Fibroblast of skin of scalp (primary cell): ENCODE measurements around the gene TRIM36.

Experiments used
- DNase-seq: peaks from one replicate; pipeline ENCODE4 v3.0.0-alpha.2; 2013

TRIM36 gene

DNA sequence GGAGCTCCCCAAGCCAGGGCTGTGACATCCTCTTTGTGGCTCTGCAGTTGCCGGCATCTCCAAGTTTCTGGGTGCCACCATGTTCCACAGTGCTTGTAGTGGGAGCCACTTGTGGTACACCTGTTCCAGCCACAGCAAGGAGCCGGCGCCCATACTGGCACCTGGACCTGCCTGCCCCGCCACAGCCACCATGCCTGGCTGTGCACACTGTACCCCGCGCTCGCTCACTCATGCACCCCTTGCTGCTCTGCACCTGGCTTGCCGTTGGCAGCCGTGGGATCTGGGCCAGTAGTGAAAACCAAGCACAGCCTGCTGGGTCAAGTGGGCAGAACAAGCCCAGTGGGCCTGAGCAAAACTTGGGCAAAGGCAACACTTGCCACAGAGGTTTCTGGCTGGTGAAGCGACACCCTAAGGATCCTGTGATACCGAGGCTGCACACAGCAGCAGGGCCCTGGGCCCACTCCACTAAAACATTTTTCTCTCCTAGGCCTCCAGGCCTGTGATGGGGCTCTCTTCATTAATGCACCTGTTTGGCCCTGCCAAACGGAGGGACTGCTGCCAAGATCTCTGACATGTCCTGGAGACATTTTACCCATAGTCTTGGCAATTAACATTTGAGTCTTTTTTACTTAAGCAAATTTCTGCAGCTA lies 2.8 kb downstream of the TRIM36 start:
- DNase-seq, result no peak

DNA sequence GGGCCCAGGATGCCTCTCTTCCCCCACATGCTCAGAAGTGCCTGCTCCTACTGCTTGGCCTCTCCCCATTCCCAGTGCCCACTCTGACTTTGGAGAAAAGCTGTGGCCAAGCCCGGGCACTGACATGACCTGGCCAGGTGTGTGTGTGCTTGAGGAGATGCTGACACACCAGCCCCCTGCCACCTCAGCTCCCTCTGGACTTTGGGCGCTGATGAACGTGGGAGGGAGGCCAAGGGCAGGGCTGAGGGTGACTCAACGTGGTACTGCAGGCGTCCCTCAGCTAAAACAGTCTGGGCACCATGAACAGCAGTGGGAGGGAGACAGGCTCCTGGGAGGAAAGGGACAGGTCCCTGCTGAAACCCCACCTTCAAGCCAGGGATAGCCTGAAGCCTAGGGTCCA lies 3.9 kb downstream of the TRIM36 start:
- DNase-seq, result no peak

DNA sequence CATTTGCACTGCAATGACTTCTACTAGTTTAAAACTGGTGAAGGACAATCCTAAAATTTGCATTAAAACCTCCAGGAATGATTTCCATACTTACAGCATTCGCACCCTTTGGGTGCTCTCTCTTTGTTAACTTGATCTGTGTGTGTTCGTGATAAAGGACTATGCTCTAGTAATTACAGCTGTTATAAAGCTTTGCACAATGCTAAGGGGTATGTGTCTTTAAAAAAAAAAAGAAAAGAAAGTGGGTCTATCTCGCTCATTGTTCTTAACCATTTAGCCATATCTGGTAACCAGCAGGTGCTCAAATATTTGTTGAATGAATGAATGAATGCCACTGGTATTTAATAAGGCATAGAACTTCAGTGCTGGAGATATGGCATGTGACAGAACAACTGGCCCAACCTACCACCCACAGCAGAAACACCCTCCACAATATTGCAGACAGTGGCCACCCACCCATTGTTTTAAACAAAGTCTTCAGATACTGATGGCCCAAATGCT lies 8.7 kb downstream of the TRIM36 start:
- DNase-seq, result no peak

DNA sequence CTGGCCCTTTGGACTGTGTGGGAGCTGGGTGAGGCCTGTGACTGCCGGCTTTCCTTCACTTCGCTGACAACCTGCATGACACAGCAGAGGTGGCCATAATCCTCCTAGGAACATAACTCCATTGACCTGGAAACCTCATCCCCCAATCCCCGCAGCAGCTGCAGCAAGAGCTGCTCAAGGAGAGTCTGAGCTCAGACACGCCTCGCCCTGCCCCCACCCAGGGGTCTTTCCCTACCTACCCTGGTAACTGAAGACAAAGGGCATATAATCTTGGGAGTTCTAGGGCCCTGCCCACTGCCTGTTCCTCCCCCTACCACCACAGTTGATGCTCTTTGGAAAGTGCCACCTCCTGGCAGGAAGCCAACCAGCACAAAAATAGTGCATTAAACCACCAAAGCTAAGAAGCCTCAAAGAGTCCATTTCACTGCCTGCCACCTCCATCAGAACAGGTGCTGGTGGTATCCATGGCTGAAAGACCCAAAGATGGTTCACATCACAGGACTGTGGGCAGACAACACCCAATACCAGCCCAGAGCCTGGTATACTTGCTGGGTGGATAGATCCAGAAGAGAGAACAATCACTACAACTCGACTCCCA lies 18.4 kb downstream of the TRIM36 start:
- no peak for DNase-seq

DNA sequence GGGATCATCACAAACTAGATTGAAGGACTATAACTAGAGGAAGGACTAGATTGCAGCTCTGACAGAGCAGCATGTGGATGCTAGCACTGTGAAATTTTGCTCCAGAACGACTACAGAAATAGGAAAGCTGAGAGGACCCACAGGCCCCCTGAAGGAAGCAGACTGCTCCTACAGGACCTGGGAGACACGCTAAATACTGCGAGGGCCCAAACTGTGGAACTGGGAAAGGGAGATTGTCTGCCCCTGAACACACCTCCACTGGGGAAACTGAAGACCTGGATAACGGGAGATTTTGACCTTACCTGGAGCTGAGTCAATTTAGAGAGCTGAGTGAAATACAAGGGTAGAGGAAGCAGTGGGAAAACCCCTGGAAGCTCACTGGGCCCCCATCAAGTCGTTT lies 19.2 kb downstream of the TRIM36 start:
- DNase-seq, result no peak

DNA sequence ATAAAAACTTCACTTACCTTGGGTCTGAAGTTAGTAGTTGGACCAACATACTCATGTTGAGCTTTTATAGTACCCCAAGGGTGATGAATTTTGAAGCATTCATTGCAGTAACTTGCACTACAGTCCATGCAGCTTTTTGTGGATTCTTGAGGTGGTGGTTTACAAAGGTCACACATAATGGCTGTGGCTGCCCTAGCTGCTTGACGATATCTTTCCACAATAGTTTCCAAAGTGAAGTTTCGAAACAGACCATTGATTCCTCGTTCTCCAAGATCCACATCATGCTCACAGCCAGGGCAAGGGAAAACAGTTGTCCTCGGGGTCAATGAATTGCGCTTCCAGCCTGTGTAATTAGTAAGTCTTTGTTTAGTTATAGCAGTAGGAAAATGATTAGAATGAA lies 22.7 kb downstream of the TRIM36 start:
- DNase-seq, result no peak

DNA sequence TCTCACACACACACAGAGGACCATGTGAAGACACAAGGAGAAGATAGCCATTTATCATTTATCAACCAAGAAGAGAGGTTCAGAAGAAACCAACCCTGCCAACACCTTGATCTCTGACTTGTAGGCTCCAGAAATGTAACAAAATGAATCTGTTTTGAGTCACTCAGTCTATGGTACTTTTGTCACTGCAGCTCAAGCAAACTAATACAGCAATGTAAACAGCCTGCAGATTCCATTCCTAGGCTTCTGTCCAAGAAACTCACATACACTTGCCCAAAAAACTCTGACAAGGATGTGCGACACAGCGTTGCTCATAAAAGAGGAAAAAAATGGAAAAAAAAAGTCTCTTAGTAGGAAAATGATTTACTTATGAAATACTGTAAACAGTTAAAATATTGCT lies 33.4 kb downstream of the TRIM36 start:
- no peak for DNase-seq

DNA sequence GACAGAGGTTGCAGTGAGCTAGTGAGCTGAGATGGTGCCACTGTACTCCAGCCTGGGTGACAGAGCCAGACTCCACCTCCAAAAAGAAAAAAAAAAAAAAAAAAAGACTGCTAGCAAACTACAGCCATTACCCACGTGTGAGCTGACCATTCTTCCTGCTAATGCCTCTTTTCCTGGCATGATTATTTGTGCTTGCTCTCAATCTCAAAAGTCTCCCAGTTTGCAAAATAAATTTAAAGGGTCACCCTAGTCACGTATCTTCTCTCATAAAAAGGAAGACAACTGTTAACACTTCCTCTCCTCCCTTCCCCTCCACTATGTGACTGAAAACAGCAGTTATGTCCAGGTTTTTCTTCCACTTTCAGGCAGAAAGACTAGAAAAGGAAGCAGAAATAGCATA lies 37.2 kb downstream of the TRIM36 start:
- no peak for DNase-seq

DNA sequence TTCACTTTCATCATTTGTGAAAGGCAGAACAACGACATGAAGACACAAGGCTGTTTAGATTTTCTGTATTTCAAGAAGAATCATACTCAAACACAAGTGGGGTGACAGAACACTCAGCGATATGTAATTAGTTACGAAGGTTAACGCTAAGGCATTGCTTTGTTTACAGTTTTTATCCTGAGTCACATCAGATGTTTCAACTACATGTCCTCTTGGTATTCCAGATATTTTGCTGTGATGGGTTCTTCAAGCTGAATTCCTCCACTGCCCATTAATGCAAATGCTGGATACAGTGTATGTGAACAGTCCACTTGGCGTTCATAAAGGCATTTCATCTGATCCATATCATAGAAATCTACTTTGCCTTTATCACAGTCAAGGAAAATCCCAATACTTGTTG lies 43.4 kb downstream of the TRIM36 start:
- DNase-seq, result no peak

DNA sequence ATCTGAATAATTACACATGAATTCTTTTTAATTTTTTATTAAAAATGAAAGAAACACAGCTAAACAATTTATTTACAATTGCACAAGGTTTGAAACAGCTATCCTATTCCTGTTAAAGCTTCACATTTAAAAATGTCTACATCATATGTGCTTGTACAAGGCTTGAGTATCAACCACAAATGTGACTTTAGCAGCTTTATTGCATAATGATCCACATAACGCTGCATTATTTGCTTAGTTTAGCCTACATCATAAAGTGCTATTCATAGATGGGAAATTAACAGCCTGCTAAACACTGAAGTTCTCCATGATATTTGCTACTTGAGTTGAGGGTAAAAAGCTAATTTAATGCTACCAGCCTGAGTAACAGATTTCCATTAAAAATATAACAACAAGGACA lies 45.0 kb downstream of the TRIM36 start:
- DNase-seq, result no peak

DNA sequence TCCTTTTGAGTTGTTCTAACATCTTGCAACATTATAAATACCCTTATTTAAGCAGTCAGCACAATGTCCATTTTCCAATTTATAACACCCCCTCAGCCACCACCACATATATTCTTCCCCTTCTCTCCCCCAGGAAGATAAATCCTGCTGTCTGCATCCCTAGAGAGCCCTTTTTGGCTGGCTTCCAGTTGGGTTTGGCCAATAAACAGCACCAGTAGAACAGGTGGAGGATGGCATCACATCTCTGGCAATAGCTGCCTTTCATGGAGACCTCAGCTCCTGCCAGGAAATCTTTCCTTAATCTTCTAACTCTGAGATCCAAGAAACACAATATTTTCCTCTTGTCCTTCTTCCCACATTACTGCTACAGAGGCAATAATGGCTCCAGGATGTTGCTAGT lies 53.7 kb downstream of the TRIM36 start:
- DNase-seq, result no peak

DNA sequence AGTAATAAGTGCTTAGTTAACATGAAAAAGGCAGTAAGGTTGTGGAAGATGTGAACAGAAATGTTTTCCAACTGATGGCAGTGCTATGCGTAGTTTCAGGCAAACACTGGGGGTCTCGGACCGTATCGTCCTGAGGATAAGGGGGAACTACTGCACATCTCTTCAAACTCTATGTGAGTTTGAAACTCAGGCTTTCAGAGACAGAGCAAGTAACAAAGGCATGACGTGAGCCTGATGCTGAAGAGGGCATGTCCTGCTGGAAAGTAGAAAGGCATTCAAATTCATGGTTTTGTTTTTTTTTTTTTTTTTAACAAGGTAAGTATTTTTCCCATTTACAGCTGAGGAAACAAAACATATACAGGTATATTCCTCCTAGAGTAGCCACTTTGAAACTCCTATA lies 59.9 kb downstream of the TRIM36 start:
- DNase-seq, result no peak

DNA sequence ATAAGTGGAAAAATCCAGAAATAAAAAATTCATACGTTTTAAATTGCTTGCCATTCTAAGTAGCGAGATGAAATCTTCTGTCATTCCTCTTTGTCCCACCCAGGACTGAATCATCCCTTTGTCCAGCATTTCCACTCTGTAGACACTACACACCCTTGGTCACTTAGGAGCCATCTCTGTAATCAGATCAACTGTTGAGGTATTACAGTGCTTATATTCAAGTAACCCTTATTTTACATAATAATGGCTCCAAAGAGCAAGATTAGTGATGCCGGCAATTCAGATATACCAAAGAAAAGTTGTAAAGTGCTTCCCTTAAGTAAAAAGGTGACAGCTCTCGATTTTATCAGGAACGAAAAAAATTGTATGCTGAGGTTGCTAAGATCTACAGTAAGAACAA lies 60.4 kb downstream of the TRIM36 start:
- no peak for DNase-seq

DNA sequence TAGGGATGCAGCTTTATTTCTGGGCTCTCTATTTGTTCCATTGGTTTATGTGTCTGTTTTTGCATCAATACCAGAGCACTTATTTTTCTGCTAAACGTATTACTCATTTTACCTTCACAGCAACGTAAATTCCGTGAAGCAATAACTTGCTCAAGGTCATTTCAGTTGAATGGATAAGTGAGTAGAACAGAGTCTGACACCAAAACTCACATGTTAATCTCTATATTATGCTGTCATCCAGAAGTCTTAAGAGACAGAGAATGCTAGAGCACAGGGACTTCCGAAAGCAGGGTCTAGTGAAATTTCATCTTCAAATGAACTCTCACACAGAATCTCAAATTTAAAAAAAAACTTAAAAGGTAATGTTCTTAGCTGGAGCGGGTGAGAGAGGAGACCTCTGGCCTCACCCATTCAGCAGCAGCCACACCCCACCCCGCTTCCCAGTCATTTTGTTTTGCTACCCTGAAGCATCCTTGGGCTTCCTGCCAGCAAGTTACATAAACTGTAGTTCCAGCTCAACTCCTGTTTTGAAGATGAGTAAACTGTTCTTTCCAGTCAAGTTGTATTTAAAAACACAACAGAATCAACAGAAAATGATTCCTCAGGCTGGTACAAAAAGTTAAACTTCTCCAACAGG lies 69.3 kb downstream of the TRIM36 start:
- DNase-seq, result peak; percentile 12

DNA sequence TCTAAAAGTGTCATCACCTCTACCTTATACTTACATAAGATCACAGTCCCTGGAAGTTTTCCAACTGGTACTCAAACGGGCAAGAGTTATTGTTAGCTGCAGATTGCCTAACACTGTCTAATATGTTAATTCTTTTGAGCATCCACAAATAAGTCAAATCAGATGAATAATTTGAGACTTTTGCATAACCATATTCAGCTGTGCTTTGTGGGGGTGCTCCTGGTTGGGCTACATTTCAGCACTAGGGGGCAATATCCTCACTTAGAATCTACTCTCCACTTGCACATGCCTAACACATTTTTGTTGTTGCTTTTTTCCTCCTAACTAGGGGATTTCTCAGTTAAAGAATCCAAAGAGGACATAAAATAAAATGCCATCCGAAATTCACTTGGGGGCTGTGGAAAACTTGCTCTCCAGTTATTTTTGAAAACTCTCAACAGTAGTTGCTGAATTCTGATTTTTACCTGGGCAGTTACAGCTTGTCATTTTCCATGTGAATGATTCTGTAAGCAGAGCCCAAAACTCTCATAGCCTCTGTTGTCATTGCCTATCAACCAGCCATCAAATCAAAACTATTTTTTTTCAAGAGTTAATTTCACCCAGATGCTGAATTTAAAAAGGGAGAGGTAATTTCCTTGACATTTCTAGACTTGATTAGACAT lies 71.5 kb downstream of the TRIM36 start:
- DNase-seq, result peak; percentile 55

DNA sequence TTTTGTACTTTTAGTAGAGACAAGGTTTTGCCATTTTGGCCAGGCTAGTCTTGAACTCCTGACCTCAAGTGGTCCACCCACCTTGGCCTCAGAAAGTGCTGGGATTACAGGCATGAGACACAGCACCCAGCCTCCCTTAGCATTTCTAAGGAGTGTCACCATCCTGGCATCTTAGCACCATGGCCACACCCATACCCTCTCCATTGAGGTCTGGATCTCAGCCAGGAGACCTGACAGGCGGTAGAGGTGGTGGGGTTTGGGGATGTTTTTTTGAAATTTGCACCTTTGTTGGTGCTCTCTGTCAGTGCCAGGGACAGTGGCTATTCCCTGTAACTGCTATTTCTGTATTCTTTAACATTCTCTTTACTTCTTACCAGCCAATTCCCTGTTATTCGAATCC lies 72.5 kb downstream of the TRIM36 start:
- no peak for DNase-seq

DNA sequence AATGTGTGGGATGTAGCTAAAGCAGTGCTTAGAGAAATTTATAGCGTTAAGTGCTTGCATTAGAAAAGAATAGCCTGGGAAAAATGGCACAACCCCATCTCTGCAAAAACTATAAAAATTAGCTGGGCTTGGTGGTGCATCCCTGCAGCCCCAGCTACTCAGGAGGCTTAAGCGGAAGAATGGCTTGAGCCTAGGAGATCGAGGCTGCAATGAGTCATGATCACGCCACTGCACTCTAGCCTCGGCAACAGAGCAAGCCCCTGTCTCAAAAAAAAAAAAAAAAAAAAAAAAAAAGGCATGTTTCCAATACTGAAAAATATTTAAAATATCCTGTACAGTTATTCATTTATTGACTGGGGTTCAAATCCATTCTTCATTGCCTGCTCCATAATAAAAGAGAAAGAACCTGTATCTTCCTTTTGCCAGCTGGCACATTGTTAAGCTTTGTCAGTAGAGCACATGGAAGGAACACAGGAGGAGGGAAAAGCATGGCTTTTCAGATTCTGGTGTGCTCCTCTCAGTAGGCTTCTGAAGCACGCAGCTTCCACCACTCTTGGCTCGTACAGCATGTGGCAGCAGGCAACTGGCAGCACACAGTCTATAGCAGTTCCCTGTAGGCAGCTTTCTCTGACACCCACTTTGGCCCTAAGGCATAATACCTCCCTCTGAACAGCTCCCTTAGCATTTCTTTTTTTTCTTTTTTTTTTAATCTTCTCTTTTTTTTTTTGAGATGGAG lies 73.5 kb downstream of the TRIM36 start:
- DNase-seq, result no peak

DNA sequence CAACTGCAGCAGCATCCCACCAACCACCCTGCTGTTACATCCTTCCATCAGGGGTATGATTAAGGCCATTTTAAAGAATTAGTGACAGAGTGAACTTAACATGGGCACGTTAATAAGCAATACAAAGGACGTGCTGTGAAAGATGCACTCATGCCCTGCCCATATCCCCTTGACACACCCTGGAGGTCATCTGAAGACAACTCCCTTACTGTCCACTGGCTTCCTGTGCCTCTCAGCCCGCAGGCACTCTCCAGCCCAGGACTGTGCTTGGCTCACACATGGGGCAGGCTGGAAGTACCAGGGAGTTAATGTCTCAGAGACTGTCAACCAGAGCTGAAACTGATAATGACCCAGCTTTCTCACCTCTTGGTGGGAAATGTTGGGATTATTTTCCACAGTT lies 81.8 kb downstream of the TRIM36 start:
- no peak for DNase-seq

DNA sequence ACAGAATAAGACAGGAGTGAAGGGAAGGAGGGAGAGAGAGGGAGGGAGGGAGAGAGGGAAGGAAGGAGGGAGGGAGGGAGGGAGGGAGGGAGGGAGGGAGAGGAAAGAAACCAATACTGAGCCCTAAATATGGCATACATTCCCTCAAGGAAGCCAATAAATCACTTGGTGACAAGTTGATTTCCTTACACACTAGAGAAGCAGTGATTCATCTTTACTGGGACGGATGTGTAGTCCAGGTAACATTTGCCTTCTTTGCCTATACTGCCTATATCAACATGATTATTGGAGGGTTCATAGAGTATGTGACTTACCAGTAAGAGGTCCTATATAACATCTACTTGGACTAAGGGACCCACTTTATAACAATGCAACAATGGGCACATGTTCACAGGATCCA lies 83.2 kb downstream of the TRIM36 start:
- DNase-seq, result no peak

DNA sequence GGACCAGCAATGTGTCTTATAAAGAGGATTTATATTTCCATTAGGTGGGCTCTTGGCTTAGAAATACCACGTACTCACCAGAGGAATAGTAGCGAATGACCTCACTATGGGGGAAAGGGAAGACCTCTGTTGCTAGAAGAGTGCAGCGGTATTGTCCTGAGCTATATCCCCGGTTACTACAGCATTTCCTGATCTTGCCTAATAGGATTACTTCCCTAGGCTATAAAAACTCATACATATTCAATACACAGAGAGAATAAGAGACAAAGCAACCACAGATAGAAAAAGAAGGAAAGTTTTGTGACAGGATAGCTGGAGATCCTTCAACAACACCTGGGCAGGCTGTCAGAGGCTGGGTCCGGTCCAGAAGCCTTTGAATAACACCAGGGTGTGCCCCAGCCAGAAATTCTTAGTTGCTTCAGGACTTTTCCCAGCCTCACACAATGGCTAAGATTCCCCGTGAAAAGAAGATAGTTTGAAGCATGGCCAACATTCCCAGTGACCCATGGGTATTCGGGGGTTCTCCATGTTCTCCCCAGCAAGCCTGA lies 85.4 kb downstream of the TRIM36 start:
- no peak for DNase-seq

DNA sequence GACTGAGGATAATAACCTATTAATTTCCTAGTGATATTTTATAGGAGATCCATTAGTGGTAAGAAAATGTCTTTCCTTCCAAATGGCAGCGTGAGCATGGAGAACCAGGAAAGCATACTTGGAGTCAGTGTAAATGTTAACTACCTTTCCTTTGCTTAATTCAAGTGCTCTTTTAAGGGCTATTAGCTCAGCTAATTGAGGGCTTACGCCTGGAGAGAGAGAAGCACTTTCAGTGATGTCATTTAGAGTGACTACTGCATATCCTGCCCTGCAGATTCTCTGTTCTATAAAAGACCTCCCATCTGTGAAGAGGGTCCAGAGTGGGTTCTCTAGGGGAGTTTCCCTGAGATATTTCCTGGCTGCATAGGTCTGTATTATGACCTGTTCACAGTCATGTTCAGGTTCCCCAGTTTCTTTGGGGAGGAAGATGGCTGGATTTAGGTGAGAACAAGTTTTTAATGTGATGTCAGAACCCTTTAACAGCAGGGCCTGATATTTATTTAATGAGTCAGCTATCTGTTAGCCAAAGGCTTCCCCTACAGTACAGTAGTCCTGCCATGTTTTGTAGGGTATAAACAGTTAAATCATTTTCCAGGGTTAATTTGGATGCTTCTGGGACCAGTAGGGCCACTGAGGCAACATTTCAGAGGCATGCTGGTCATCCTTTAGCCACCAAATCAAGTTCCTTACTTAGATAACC lies 89.6 kb downstream of the TRIM36 start:
- no peak for DNase-seq
